Renal cortex interstitium (tissue), 15 donors: ENCODE measurements around the gene SLC2A10. TPM values are rescaled to one million over a fixed set of nuclear protein-coding genes. Genes with fewer than 3 reads are reported as not detected.
A peak's percentile ranks its signal among the peaks of the same experiment; 100 is the strongest.

Experiments
- DNase-seq, 11 donors: peaks; one replicate each; pipeline ENCODE4 v3.0.0-alpha.2; 2013; ENCODE audit warnings: low read depth in 9 of 11, low spot score in 4 of 11; ENCODE audit errors: extremely low read depth in 1 of 11
- long read RNA-seq, 16 experiments: transcript quantifications; one replicate each; lab custom pipeline, GENCODE V29; 2026
- polyA plus RNA-seq, 3 donors: library from polyadenylated mRNA; unstranded; fragments of 120-200 nt; gene quantifications; one replicate each; pipeline ENCODE4 v1.2.1, GENCODE V29; 2013; ENCODE audit not compliant: insufficient read length in 3 of 3

Gene SLC2A10
- polyA plus RNA-seq = 10 to 100 TPM; 15.3 to 18.8 (median 16.8) TPM
- long read RNA-seq, donor 1, full-length matches to known transcripts = 3 of 19 reads
- long read RNA-seq, donor 1, partial matches to known transcripts = 16 of 19 reads
- long read RNA-seq, donor 1, other reads (novel, unspliced or antisense) = 0 of 19 reads
- long read RNA-seq, donor 2, full-length matches to known transcripts = 1 of 1 reads
- long read RNA-seq, donor 2, partial matches to known transcripts = 0 of 1 reads
- long read RNA-seq, donor 2, other reads (novel, unspliced or antisense) = 0 of 1 reads
- long read RNA-seq, donor 3, partial matches to known transcripts = 0 of 1 reads
- long read RNA-seq, donor 3, other reads (novel, unspliced or antisense) = 0 of 1 reads
- long read RNA-seq, donor 4, full-length matches to known transcripts = 1 of 1 reads
- long read RNA-seq, donor 4, partial matches to known transcripts = 0 of 1 reads
- long read RNA-seq, donor 4, other reads (novel, unspliced or antisense) = 0 of 1 reads
- long read RNA-seq, donor 5, full-length matches to known transcripts = 4 of 4 reads
- long read RNA-seq, donor 5, partial matches to known transcripts = 0 of 4 reads
- long read RNA-seq, donor 5, other reads (novel, unspliced or antisense) = 0 of 4 reads
- long read RNA-seq, donor 6, full-length matches to known transcripts = 2 of 2 reads
- long read RNA-seq, donor 6, partial matches to known transcripts = 0 of 2 reads
- long read RNA-seq, donor 6, other reads (novel, unspliced or antisense) = 0 of 2 reads
- long read RNA-seq, donor 7, full-length matches to known transcripts = 1 of 1 reads
- long read RNA-seq, donor 7, partial matches to known transcripts = 0 of 1 reads
- long read RNA-seq, donor 7, other reads (novel, unspliced or antisense) = 0 of 1 reads
- long read RNA-seq, donor 8, full-length matches to known transcripts = 6 of 6 reads
- long read RNA-seq, donor 8, partial matches to known transcripts = 0 of 6 reads
- long read RNA-seq, donor 8, other reads (novel, unspliced or antisense) = 0 of 6 reads
- long read RNA-seq, donor 9, full-length matches to known transcripts = 1 of 1 reads
- long read RNA-seq, donor 9, partial matches to known transcripts = 0 of 1 reads
- long read RNA-seq, donor 9, other reads (novel, unspliced or antisense) = 0 of 1 reads
- long read RNA-seq, donor 10, full-length matches to known transcripts = 2 of 2 reads
- long read RNA-seq, donor 10, partial matches to known transcripts = 0 of 2 reads
- long read RNA-seq, donor 10, other reads (novel, unspliced or antisense) = 0 of 2 reads
- long read RNA-seq, donor 11, full-length matches to known transcripts = 2 of 9 reads
- long read RNA-seq, donor 11, partial matches to known transcripts = 7 of 9 reads
- long read RNA-seq, donor 11, other reads (novel, unspliced or antisense) = 0 of 9 reads
- long read RNA-seq, donor 12 = 0 reads
- long read RNA-seq, donor 13, full-length matches to known transcripts = 6 of 6 reads
- long read RNA-seq, donor 13, partial matches to known transcripts = 0 of 6 reads
- long read RNA-seq, donor 13, other reads (novel, unspliced or antisense) = 0 of 6 reads
- long read RNA-seq, donor 14, full-length matches to known transcripts = 2 of 2 reads
- long read RNA-seq, donor 14, partial matches to known transcripts = 0 of 2 reads
- long read RNA-seq, donor 14, other reads (novel, unspliced or antisense) = 0 of 2 reads
- long read RNA-seq, donor 15 = 0 reads
- long read RNA-seq, donor 16, full-length matches to known transcripts = 6 of 6 reads
- long read RNA-seq, donor 16, partial matches to known transcripts = 0 of 6 reads
- long read RNA-seq, donor 16, other reads (novel, unspliced or antisense) = 0 of 6 reads

GRCh38 chr20:46709459-46710152, at the start of gene SLC2A10:
SLC2A10 (plus strand) TSS chr20:46709649; CDS start chr20:46709737, 88 bp downstream.
- peak in 8 of 11 donors; percentile 34 to 69 (median 60) for DNase-seq

GRCh38 chr20:46660487-46660886, 49.0 kb upstream of the SLC2A10 start:
- DNase-seq = no peak

- no peak for DNase-seq
Measured at GRCh38 chr20:46661659-46662058, 47.8 kb upstream of the SLC2A10 start.

GRCh38 chr20:46663531-46663930, 45.9 kb upstream of the SLC2A10 start:
- no peak for DNase-seq

GRCh38 chr20:46665602-46666001, 43.8 kb upstream of the SLC2A10 start:
- no peak for DNase-seq

GRCh38 chr20:46666306-46666705, 43.1 kb upstream of the SLC2A10 start:
- no peak for DNase-seq

- DNase-seq = no peak
Measured at GRCh38 chr20:46666818-46667515, 42.5 kb upstream of the SLC2A10 start.

- no peak for DNase-seq
Measured at GRCh38 chr20:46670228-46670584, 39.2 kb upstream of the SLC2A10 start.

- no peak for DNase-seq
Measured at GRCh38 chr20:46670585-46671584, 38.6 kb upstream of the SLC2A10 start.

- DNase-seq = no peak
Measured at GRCh38 chr20:46671866-46672542, 37.4 kb upstream of the SLC2A10 start.

- no peak for DNase-seq
Measured at GRCh38 chr20:46672543-46673148, 36.8 kb upstream of the SLC2A10 start.

GRCh38 chr20:46673394-46674252, 35.8 kb upstream of the SLC2A10 start:
- DNase-seq = no peak

GRCh38 chr20:46674253-46675083, 35.0 kb upstream of the SLC2A10 start:
- DNase-seq = no peak
